MG63 (cell line): ENCODE results near the gene TIGD1. TPM values are rescaled to one million over a fixed set of nuclear protein-coding genes. Genes with fewer than 3 reads are reported as not detected.
"Not testable (repeated sequence)": the region's sequence is repeated elsewhere in the genome, so short reads cannot be mapped to it uniquely, and the experiment has no call there.

Experiments
- DNase-seq: peaks from one replicate; pipeline ENCODE4 v3.0.0-alpha.2; 2020
- H3K27me3 ChIP-seq: fragments of 250-450 bp; sonication (Bioruptor Pico); 2 replicates; pipeline ENCODE4 v1.5.1; 2020; ENCODE audit warnings: mild to moderate bottlenecking, moderate library complexity
- H3K36me3 ChIP-seq: fragments of 250-450 bp; sonication (Bioruptor Pico); 2 replicates; pipeline ENCODE4 v1.5.1; 2020; ENCODE audit warnings: mild to moderate bottlenecking, moderate library complexity
- H3K4me3 ChIP-seq: fragments of 250-450 bp; sonication (Bioruptor Pico); 2 replicates; pipeline ENCODE4 v1.5.1; 2020; ENCODE audit warnings: mild to moderate bottlenecking, moderate library complexity
- H3K9me3 ChIP-seq: fragments of 250-450 bp; sonication (Bioruptor Pico); 2 replicates; pipeline ENCODE4 v1.5.1; 2020; ENCODE audit warnings: mild to moderate bottlenecking, moderate library complexity
- total RNA-seq: library from RNA; depleted of rRNA; stranded (reverse); fragments of >200 nt; shearing (Covaris generic); gene quantifications from 2 replicates; pipeline ENCODE4 v1.2.3, GENCODE V29; 2014; ENCODE audit warnings: low replicate concordance

Gene TIGD1
- total RNA-seq, 1 experiment from 2014 or later, result 6.7 TPM

- Histone ChIP-seq H3K4me3 (no peak overlapping the region), H3K27me3 (no peaks in the 10 kb centered on the region), H3K36me3 (no peaks in the 10 kb centered on the region), H3K9me3 (no peaks in the 10 kb centered on the region)
- no peak for DNase-seq
Measured at GRCh38 chr2:232533944-232534710, 16.2 kb downstream of the TIGD1 start.

GRCh38 chr2:232532821-232533220, 17.5 kb downstream of the TIGD1 start:
- not testable (repeated sequence) for H3K9me3 ChIP-seq, H3K27me3 ChIP-seq, H3K36me3 ChIP-seq, DNase-seq, H3K4me3 ChIP-seq

- no peak for DNase-seq
- Histone ChIP-seq H3K4me3 (no peak overlapping the region), H3K36me3 (no peaks in the 10 kb centered on the region), H3K27me3 (no peaks in the 10 kb centered on the region), H3K9me3 (no peaks in the 10 kb centered on the region)
Measured at GRCh38 chr2:232532419-232532818, 17.9 kb downstream of the TIGD1 start.

DNA sequence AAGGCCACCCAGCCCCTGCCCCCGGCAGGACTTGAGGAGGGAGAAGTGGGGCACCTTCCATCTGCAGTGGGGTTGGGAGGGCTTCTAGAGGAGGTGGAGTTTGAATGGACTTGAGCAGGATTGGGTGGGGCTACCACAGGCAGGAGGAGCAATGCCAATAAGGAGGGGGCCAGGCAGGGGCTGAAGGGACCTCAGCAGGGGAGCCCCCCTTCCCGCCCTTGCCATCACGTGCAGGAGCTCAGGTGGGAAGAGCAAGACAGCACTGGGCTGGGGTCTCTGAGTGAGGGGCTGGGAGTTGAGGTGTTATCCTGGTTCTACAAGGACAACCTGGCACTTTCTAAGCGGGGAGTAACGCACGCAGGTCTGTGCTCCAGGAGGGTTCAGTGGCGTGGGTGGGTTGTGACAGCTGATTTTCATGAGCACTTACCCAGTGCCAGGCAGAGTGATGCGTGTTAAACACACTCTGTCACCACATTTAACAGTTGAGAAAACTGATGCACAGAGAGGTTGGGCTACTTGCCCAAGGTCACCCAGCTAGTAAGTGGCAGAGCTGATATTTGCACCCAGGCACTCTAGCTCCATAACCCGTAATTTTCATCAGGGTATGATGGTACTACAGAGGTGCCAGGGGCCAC, 19.6 kb downstream of the TIGD1 start:
- no peak for DNase-seq
- Histone ChIP-seq H3K27me3 (no peaks in the 10 kb centered on the region), H3K4me3 (no peak overlapping the region)

DNA sequence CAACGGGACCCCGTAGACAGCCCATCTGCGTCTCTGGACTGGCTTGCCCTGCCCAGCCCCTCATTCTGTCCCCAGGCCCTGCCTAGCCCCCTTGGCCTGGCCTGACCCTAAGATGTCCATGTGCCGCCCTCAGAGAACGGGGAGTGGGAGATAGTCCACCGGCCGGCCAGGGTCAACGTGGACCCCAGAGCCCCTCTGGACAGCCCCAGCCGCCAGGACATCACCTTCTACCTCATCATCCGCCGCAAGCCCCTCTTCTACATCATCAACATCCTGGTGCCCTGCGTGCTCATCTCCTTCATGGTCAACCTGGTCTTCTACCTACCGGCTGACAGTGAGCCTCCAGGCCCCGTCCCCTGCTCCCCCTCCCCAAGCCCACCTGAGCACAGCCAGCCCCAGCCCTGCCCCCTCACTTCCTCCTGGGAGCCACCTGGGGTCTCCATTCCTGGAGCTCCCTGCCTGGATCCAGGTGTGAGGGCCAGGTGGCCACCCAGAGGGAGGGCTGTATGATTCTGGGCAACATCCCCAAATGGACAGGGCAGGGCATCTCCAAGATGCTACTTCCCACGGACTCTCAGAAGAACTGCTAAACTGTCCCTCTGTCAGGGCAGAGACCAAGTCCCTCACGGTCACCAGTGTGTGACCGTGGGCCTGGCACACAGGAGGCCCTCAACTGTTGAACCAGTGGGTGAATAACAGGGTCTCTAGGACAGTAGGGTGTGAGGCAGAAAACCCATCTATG, 20.4 kb downstream of the TIGD1 start:
- no peaks in the 10 kb centered on the region for H3K36me3 ChIP-seq
- no peak overlapping the region for H3K4me3 ChIP-seq
- no peaks in the 10 kb centered on the region for H3K27me3 ChIP-seq
- no peaks in the 10 kb centered on the region for H3K9me3 ChIP-seq
- no peak for DNase-seq

More for the DNA sequence above, 19.6 kb downstream of the TIGD1 start:
- Histone ChIP-seq H3K9me3 (no peaks in the 10 kb centered on the region), H3K36me3 (no peaks in the 10 kb centered on the region)

DNA sequence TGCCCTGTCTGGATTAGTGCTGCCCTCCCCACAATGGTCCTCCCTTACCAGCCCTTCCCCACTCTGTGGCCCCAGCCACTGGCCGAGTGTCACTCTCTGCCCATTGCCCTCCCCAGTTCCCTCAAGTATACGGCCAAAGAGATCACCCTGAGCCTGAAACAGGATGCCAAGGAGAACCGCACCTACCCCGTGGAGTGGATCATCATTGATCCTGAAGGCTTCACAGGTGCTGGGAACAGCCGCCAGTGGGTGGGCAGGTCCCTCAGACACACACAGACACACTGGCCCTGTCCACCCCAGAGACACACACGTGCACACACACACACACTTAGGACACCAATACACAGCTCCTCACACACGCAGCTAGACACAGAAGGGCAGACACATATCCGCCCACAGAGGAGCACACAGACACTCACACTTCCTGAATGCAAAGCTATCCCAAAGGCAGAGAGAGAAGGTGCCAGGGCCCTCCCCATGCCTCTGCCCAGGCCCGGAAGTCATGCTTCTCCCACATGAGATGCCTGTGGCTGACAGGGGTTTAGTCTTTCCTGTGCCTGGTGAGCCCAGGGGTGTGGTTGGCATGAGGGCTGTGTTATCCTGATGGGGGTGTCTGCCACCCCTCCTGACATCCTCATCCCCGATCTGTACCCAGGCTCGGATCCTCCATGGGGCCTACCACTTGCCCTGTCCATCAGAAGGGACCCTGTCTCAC, 21.5 kb downstream of the TIGD1 start:
- Histone ChIP-seq H3K27me3 (peaks cover 3% of the 10 kb centered on the region; the same call in 1 of the 2 replicates), H3K4me3 (no peak overlapping the region), H3K9me3 (no peaks in the 10 kb centered on the region), H3K36me3 (no peaks in the 10 kb centered on the region)
- DNase-seq, result peak; percentile 60

DNA sequence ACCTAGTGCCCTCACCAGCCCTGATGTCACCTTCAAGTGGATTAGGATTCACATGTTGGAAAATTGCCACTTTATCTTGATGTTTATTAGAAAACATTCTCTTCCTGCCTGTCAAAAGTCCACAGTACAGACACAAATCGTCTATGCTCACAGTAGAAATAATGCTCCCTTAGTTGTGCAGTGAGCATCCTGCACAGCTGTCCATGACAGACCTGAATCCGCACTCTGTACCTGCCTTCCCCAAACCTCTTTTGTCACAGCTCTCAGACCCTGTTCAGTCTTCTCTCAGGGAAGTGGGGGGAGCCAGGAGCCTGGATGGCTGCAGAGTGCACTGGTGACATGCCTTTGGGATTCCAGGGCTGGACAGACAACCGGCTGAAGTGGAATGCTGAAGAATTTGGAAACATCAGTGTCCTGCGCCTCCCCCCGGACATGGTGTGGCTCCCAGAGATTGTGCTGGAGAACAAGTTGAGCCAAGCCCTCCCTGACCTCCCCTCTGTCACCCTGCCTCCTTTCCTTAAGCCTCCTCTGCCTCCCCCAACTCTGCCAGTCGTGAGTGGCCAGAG, 22.4 kb downstream of the TIGD1 start:
- H3K27me3 ChIP-seq, result peaks cover 12% of the 10 kb centered on the region
- no peaks in the 10 kb centered on the region for H3K9me3 ChIP-seq
- no peak for DNase-seq
- no peaks in the 10 kb centered on the region for H3K36me3 ChIP-seq
- H3K4me3 ChIP-seq, result no peak overlapping the region

DNA sequence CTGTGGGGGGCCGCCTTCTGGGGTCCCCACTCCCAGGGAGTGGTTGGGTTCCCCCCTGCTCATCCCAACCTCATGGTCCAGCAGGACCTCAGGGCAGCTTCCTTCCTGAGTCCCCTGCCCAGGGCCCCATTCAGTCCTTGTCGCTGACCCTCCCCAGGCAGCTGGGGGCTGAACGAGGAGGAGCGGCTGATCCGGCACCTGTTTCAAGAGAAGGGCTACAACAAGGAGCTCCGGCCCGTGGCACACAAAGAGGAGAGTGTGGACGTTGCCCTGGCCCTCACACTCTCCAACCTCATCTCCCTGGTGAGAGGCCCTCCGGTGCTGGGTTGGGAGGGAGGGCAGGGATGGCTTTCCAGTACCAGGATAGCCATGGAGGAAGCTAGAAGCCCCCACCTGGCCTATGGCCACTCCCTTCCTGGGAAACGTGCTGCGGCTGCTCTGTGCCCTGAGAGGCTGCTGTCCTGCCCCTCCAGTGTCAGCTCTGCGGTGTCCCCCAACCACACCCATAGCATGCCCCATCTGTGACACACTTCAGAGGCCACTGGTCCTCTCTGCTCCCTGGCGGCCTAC, 23.9 kb downstream of the TIGD1 start:
- no peak for DNase-seq

DNA sequence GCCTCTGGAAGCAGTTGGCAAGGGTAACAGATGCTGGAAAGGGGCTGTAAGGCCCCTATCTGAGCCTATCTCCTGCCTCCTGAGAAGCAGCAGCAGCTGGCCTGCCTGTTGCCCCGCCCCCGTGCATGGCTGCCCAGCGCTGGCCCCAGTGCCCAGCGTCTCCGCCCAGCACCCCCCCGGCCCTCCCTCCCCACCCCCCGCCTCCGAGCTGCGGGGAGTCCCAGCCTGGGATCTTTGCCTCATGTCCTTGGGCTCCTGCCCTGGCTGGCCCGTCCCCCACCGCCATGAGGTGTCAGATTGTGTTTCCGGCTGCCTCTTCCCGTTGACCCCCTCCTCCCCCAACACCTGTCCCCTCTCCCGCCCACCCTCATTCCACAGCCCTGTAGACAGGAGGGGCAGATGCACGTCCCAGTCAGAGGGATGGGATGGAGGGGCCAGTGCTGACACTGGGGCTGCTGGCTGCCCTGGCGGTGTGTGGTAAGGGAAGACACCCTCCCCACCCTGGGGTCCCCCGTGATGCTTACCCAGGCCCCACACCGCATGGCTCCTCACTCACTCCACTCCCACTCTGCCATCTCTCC, 24.5 kb downstream of the TIGD1 start, which contains the start of gene CHRND:
Gene CHRND (plus strand): TSS at position 370 of the 581 bp plus-strand sequence. CDS start 56 bp downstream, at position 426.
- H3K4me3 ChIP-seq, result no peak within 1 kb of the TSS
- peaks cover 20% of the 10 kb centered on the region for H3K27me3 ChIP-seq
- H3K9me3 ChIP-seq, result no peaks in the 10 kb centered on the region
- DNase-seq, result no peak
- H3K36me3 ChIP-seq, result no peaks in the 10 kb centered on the region

More for the DNA sequence above, 23.9 kb downstream of the TIGD1 start:
- Histone ChIP-seq H3K36me3 (no peaks in the 10 kb centered on the region), H3K9me3 (no peaks in the 10 kb centered on the region), H3K27me3 (peaks cover 20% of the 10 kb centered on the region), H3K4me3 (no peak overlapping the region)

GRCh38 chr2:232525199-232525598, 25.2 kb downstream of the TIGD1 start:
- no peak overlapping the region for H3K4me3 ChIP-seq
- DNase-seq, result no peak
- no peaks in the 10 kb centered on the region for H3K36me3 ChIP-seq
- no peaks in the 10 kb centered on the region for H3K9me3 ChIP-seq
- peaks cover 20% of the 10 kb centered on the region for H3K27me3 ChIP-seq

DNA sequence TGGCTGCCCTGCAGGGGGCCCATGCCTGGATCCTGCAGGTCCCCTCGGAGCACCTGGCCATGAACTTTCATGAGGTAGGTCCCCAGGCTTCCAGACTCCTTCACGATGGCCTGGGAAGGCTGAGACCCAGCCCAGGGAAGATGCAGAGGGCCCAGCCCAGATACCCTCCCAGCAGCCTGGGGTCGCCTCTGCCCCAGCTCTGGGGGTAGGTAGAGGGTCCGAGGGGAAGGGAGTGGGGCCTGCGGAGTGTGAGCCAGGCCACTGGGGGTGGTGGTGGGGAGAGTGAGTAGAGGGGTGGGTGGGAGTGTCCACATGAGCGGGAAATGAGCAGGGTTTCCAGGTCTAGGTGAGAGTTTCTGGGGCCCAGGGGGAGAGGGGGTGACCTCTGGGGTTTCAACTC, 25.6 kb downstream of the TIGD1 start:
- no peaks in the 10 kb centered on the region for H3K36me3 ChIP-seq
- H3K9me3 ChIP-seq, result no peaks in the 10 kb centered on the region
- peaks cover 20% of the 10 kb centered on the region for H3K27me3 ChIP-seq
- H3K4me3 ChIP-seq, result no peak overlapping the region
- no peak for DNase-seq

GRCh38 chr2:232523682-232524597, 26.4 kb downstream of the TIGD1 start:
- peaks cover 20% of the 10 kb centered on the region for H3K27me3 ChIP-seq
- no peaks in the 10 kb centered on the region for H3K9me3 ChIP-seq
- peak overlapping the region; percentile 25 for H3K4me3 ChIP-seq
- H3K36me3 ChIP-seq, result no peaks in the 10 kb centered on the region
- peak; percentile 40 for DNase-seq

DNA sequence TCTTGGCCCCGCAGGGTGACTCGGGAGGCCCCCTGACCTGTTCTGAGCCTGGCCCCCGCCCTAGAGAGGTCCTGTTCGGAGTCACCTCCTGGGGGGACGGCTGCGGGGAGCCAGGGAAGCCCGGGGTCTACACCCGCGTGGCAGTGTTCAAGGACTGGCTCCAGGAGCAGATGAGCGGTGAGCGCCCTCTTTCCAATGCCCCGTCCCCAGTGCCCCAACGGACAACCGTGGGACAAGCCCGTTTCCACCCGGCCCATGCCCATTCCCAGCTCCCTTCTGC, 27.0 kb downstream of the TIGD1 start:
- no peak for DNase-seq
- H3K4me3 ChIP-seq, result no peak overlapping the region
- H3K27me3 ChIP-seq, result peaks cover 20% of the 10 kb centered on the region

DNA sequence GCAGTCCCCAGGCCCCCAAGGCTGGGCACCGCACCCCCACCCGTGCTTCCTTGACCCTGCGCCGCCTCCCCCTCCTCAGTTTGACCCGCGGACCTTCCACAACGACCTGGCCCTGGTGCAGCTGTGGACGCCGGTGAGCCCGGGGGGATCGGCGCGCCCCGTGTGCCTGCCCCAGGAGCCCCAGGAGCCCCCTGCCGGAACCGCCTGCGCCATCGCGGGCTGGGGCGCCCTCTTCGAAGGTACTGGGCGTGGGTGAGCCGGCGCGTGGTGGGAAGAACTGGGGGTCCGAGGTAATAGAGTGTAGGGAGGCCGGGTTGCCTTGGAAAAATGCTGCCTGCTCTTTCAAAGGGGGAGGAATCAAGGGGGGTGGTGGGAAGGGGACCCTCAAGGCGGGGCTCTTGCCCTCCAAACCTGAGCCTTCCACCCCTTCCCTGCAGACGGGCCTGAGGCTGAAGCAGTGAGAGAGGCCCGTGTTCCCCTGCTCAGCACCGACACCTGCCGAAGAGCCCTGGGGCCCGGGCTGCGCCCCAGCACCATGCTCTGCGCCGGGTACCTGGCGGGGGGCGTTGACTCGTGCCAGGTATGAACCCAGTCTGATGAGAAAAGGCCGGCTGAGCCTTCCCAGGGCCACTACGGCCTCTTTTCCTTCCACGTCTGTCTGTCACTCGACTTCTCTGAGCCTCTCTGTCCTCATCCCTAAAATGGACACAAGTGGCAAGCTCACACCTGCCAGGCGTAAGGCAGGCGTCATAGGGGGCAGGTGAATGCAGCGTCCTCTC, 27.5 kb downstream of the TIGD1 start:
- H3K27me3 ChIP-seq, result peaks cover 20% of the 10 kb centered on the region
- no peak for DNase-seq
- H3K9me3 ChIP-seq, result no peaks in the 10 kb centered on the region
- no peaks in the 10 kb centered on the region for H3K36me3 ChIP-seq
- H3K4me3 ChIP-seq, result no peak overlapping the region

More for the DNA sequence above, 27.0 kb downstream of the TIGD1 start:
- Histone ChIP-seq H3K9me3 (no peaks in the 10 kb centered on the region), H3K36me3 (no peaks in the 10 kb centered on the region)
